Kidney epithelial cell (primary cell): ENCODE data around the gene SPATA22. TPM values are rescaled to one million over a fixed set of nuclear protein-coding genes. Genes with fewer than 3 reads are reported as not detected.
"Not testable (repeated sequence)": the region's sequence is repeated elsewhere in the genome, so short reads cannot be mapped to it uniquely, and the experiment has no call there.

Source experiments
- DNase-seq: peaks from one replicate; pipeline ENCODE4 v3.0.0-alpha.2; 2010; ENCODE audit warnings: low read depth
- H3K27me3 ChIP-seq: 2 replicates; pipeline ENCODE4 v1.6.0; 2011; ENCODE audit warnings: low read length; ENCODE audit not compliant: control insufficient read depth, insufficient read depth
- H3K36me3 ChIP-seq: 2 replicates; pipeline ENCODE4 v1.5.1; 2011; ENCODE audit warnings: low read length; ENCODE audit not compliant: control insufficient read depth, insufficient read depth
- H3K4me3 ChIP-seq: 2 replicates; pipeline ENCODE4 v1.5.1; 2011; ENCODE audit warnings: low read depth, mild to moderate bottlenecking, control low read depth, low read length
- CTCF ChIP-seq: IDR thresholded peaks from 2 replicates; pipeline ENCODE4 v1.5.1; 2011; ENCODE audit warnings: mild to moderate bottlenecking, moderate library complexity, low read length, control low read depth, inconsistent platforms; ENCODE audit not compliant: insufficient read depth, poor library complexity, severe bottlenecking
- total RNA-seq: library from RNA; depleted of rRNA; stranded (reverse); fragments of >200 nt; gene quantifications from 2 replicates; pipeline ENCODE4 v1.2.3, GENCODE V29; 2015

The SPATA22 gene
- total RNA-seq, 1 donor from 2014 or later = not detected

GRCh38 chr17:3479988-3480387, 8.4 kb upstream of the SPATA22 start:
- TF ChIP-seq CTCF = no peak

GRCh38 chr17:3475812-3476610, 4.4 kb upstream of the SPATA22 start, which contains the start of gene ASPA:
Gene ASPA, plus strand, starts transcription at chr17:3475997. Its CDS starts 163 bp downstream, at chr17:3476160.
- H3K36me3 ChIP-seq = no peaks in the 10 kb centered on the region
- no peak within 1 kb of the TSS for H3K4me3 ChIP-seq
- TF ChIP-seq CTCF = no peak
- no peaks in the 10 kb centered on the region for H3K27me3 ChIP-seq
- no peak for DNase-seq

More at GRCh38 chr17:3479988-3480387, 8.4 kb upstream of the SPATA22 start:
- no peak for DNase-seq
- Histone ChIP-seq H3K36me3 (no peaks in the 10 kb centered on the region), H3K27me3 (no peaks in the 10 kb centered on the region), H3K4me3 (no peak overlapping the region)

- no peak for DNase-seq
- no peaks in the 10 kb centered on the region for H3K27me3 ChIP-seq
- no peak for TF ChIP-seq CTCF
Measured at GRCh38 chr17:3475251-3475685, 3.6 kb upstream of the SPATA22 start.

GRCh38 chr17:3474212-3474611, 2.6 kb upstream of the SPATA22 start:
- no peaks in the 10 kb centered on the region for H3K36me3 ChIP-seq
- H3K4me3 ChIP-seq = no peak overlapping the region
- no peak for DNase-seq
- no peak for TF ChIP-seq CTCF
- H3K27me3 ChIP-seq = no peaks in the 10 kb centered on the region

More at GRCh38 chr17:3475251-3475685, 3.6 kb upstream of the SPATA22 start:
- Histone ChIP-seq H3K4me3 (no peak overlapping the region), H3K36me3 (no peaks in the 10 kb centered on the region)

GRCh38 chr17:3472137-3472536, 518 bp upstream of the SPATA22 start:
- no peak for DNase-seq
- no peak overlapping the region for H3K4me3 ChIP-seq
- no peaks in the 10 kb centered on the region for H3K27me3 ChIP-seq
- no peaks in the 10 kb centered on the region for H3K36me3 ChIP-seq
- TF ChIP-seq CTCF = no peak

GRCh38 chr17:3469529-3469928, 2.1 kb downstream of the SPATA22 start:
- TF ChIP-seq CTCF = no peak
- DNase-seq = no peak
- Histone ChIP-seq H3K36me3 (no peaks in the 10 kb centered on the region), H3K4me3 (no peak overlapping the region), H3K27me3 (no peaks in the 10 kb centered on the region)

- H3K36me3 ChIP-seq, H3K27me3 ChIP-seq, DNase-seq, H3K4me3 ChIP-seq: not testable (repeated sequence)
Measured at GRCh38 chr17:3466355-3466754, 5.3 kb downstream of the SPATA22 start.
